H1 (cell line): ENCODE results near the gene ABCD1. TPM values are rescaled to one million over a fixed set of nuclear protein-coding genes. Genes with fewer than 3 reads are reported as not detected.

ENCODE experiments used
- BACH1 ChIP-seq: IDR thresholded peaks from 2 replicates; pipeline ENCODE4 v1.6.1; 2012; ENCODE audit warnings: low read length, improper control_type of control experiment
- BCL11A ChIP-seq, 2 experiments: IDR thresholded peaks; one replicate each; pipeline ENCODE4 v1.6.1; 2011; ENCODE audit warnings: low read depth in 2 of 2, low read length in 2 of 2, mild to moderate bottlenecking in 2 of 2
- CREB1 ChIP-seq: IDR thresholded peaks from 2 replicates; pipeline ENCODE4 v1.6.1; 2012; ENCODE audit warnings: inconsistent platforms
- FOSL1 ChIP-seq: IDR thresholded peaks from 2 replicates; pipeline ENCODE4 v1.6.1; 2011; ENCODE audit warnings: mild to moderate bottlenecking, low read depth, low read length, moderate library complexity; ENCODE audit not compliant: insufficient read depth
- RAD21 ChIP-seq, 2 experiments: IDR thresholded peaks in 1 of 2; conservative IDR thresholded peaks in 1 of 2; 2 replicates each; pipeline ENCODE4 v1.6.1; 2011; ENCODE audit warnings: low read depth in 2 of 2, low read length in 2 of 2, improper control_type of control experiment in 1 of 2, inconsistent platforms in 1 of 2, mild to moderate bottlenecking in 1 of 2, moderate library complexity in 1 of 2
- RBBP5 ChIP-seq: IDR thresholded peaks from 2 replicates; pipeline ENCODE4 v1.7.1; 2012; ENCODE audit warnings: low read depth, mild to moderate bottlenecking, inconsistent platforms, low read length, moderate library complexity, borderline replicate concordance
- RFX5 ChIP-seq: IDR thresholded peaks from 2 replicates; pipeline ENCODE4 v1.6.1; 2011; ENCODE audit warnings: low read depth, low read length, improper control_type of control experiment, borderline replicate concordance
- YY1 ChIP-seq: IDR thresholded peaks from 2 replicates; pipeline ENCODE4 v1.6.1; 2011; ENCODE audit warnings: low read depth, mild to moderate bottlenecking, low read length
- polyA plus RNA-seq, 7 experiments: library from polyadenylated mRNA; depleted of rRNA in 3 of 7; stranded (reverse) in 5 of 7; unstranded in 2 of 7; fragments of >200 nt in 5 of 7; fragments of 200-250 nt in 2 of 7; gene quantifications; 1 replicate in 5 of 7; 2 replicates in 1 of 7; 4 replicates in 1 of 7; pipeline versions ENCODE4 v1.2.1 to v1.2.3, GENCODE V29; 2011 to 2013; ENCODE audit warnings: missing spikeins in 2 of 7, mixed read lengths in 2 of 7
- total RNA-seq: library from RNA; stranded (reverse); fragmentation: NEBNext Ultra II Directional; extraction: Animal tissue kit (Norgen Biotek cat#: 25700); gene quantifications from 2 replicates; pipeline ENCODE4 v1.2.1, GENCODE V29; 2021
- TF ChIP-seq, protein P1 (sequence below): fragments of 300-600 bp; sonication (generic); IDR thresholded peaks from 2 replicates; pipeline ENCODE4 v1.7.1; 2012; ENCODE audit warnings: low read length, moderate library complexity, mild to moderate bottlenecking, inconsistent platforms; ENCODE audit not compliant: insufficient replicate concordance

ABCD1 gene
- total and polyA plus RNA-seq, 2 of the 8 experiments (the other 6 are each of a cell fraction or from before 2014, with no cell fraction given) = 3.1 to 6.6 TPM

DNA sequence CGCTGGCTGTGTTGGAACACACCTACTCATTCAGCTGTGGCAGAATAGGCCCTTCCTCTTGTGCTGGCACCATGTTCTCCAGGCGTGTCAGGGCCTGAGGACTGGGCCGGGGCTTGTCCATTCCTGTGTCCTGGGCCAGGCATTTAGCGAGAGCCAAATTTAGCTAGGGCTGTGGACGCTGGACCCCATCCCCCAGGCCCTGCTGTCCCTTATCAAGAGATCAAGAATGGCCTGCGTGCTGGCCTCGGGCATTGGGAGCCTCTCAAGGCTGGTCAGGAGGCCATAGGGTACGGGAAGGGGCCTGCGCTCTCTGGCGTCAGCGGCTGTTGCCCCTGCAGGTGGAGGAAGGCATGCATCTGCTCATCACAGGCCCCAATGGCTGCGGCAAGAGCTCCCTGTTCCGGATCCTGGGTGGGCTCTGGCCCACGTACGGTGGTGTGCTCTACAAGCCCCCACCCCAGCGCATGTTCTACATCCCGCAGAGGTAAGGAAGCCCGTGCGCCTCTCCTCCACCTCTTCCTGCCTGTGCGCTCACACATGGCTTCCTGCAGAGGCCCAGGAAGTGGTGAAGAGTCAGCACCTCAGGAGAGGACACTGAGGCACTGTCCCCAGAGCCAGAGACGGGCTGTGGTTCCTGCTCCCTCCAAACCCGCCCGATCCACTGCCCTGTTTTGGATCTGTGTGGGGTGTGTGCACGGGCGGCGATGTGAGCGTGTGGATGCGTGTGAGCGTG lies 15.3 kb downstream of the ABCD1 start (continued):
- TF ChIP-seq, protein P1, sequence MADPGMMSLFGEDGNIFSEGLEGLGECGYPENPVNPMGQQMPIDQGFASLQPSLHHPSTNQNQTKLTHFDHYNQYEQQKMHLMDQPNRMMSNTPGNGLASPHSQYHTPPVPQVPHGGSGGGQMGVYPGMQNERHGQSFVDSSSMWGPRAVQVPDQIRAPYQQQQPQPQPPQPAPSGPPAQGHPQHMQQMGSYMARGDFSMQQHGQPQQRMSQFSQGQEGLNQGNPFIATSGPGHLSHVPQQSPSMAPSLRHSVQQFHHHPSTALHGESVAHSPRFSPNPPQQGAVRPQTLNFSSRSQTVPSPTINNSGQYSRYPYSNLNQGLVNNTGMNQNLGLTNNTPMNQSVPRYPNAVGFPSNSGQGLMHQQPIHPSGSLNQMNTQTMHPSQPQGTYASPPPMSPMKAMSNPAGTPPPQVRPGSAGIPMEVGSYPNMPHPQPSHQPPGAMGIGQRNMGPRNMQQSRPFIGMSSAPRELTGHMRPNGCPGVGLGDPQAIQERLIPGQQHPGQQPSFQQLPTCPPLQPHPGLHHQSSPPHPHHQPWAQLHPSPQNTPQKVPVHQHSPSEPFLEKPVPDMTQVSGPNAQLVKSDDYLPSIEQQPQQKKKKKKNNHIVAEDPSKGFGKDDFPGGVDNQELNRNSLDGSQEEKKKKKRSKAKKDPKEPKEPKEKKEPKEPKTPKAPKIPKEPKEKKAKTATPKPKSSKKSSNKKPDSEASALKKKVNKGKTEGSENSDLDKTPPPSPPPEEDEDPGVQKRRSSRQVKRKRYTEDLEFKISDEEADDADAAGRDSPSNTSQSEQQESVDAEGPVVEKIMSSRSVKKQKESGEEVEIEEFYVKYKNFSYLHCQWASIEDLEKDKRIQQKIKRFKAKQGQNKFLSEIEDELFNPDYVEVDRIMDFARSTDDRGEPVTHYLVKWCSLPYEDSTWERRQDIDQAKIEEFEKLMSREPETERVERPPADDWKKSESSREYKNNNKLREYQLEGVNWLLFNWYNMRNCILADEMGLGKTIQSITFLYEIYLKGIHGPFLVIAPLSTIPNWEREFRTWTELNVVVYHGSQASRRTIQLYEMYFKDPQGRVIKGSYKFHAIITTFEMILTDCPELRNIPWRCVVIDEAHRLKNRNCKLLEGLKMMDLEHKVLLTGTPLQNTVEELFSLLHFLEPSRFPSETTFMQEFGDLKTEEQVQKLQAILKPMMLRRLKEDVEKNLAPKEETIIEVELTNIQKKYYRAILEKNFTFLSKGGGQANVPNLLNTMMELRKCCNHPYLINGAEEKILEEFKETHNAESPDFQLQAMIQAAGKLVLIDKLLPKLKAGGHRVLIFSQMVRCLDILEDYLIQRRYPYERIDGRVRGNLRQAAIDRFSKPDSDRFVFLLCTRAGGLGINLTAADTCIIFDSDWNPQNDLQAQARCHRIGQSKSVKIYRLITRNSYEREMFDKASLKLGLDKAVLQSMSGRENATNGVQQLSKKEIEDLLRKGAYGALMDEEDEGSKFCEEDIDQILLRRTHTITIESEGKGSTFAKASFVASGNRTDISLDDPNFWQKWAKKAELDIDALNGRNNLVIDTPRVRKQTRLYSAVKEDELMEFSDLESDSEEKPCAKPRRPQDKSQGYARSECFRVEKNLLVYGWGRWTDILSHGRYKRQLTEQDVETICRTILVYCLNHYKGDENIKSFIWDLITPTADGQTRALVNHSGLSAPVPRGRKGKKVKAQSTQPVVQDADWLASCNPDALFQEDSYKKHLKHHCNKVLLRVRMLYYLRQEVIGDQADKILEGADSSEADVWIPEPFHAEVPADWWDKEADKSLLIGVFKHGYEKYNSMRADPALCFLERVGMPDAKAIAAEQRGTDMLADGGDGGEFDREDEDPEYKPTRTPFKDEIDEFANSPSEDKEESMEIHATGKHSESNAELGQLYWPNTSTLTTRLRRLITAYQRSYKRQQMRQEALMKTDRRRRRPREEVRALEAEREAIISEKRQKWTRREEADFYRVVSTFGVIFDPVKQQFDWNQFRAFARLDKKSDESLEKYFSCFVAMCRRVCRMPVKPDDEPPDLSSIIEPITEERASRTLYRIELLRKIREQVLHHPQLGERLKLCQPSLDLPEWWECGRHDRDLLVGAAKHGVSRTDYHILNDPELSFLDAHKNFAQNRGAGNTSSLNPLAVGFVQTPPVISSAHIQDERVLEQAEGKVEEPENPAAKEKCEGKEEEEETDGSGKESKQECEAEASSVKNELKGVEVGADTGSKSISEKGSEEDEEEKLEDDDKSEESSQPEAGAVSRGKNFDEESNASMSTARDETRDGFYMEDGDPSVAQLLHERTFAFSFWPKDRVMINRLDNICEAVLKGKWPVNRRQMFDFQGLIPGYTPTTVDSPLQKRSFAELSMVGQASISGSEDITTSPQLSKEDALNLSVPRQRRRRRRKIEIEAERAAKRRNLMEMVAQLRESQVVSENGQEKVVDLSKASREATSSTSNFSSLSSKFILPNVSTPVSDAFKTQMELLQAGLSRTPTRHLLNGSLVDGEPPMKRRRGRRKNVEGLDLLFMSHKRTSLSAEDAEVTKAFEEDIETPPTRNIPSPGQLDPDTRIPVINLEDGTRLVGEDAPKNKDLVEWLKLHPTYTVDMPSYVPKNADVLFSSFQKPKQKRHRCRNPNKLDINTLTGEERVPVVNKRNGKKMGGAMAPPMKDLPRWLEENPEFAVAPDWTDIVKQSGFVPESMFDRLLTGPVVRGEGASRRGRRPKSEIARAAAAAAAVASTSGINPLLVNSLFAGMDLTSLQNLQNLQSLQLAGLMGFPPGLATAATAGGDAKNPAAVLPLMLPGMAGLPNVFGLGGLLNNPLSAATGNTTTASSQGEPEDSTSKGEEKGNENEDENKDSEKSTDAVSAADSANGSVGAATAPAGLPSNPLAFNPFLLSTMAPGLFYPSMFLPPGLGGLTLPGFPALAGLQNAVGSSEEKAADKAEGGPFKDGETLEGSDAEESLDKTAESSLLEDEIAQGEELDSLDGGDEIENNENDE = no peak
- no peak for TF ChIP-seq BCL11A (IDR thresholded peaks at IDR 0.05; ENCODE audit: low read depth in 2 of 2, low read length in 2 of 2)
- TF ChIP-seq YY1 = no peak
- no peak for TF ChIP-seq BACH1
- no peak for TF ChIP-seq RAD21 (IDR thresholded peaks at IDR 0.05 in 1 of 2, conservative IDR thresholded peaks at IDR 0.05 in 1 of 2; ENCODE audit: low read depth in 2 of 2, low read length in 2 of 2)
- TF ChIP-seq CREB1 = no peak
- TF ChIP-seq RBBP5 = no peak
- TF ChIP-seq RFX5 = no peak
- no peak for TF ChIP-seq FOSL1
